SU-DHL-6 (cell line): Measurements from ENCODE around the gene PALLD.

ENCODE experiments used
- CTCF ChIP-seq: fragments of 200-600 bp; sonication (generic); IDR thresholded peaks from one replicate; pipeline ENCODE4 v1.5.1; 2017; ENCODE audit warnings: antibody characterized with exemption, mild to moderate bottlenecking, low read length, moderate library complexity; ENCODE audit not compliant: insufficient read depth, poor library complexity, severe bottlenecking
- EZH2phosphoT487 ChIP-seq: fragments of 200-600 bp; sonication (generic), shearing (Covaris generic); conservative IDR thresholded peaks from 2 replicates; pipeline ENCODE4 v1.6.1; 2018; ENCODE audit warnings: mild to moderate bottlenecking, antibody characterized with exemption, low read length, moderate library complexity, mixed read lengths

- TF ChIP-seq CTCF (no peak), EZH2phosphoT487 (no peak)
Observed at GRCh38 chr4:168503652-168504362, 7.0 kb downstream of the PALLD start.
